ES-I3 (cell line): Measurements from ENCODE around the gene SPDL1.
"Not testable (repeated sequence)": the region's sequence is repeated elsewhere in the genome, so short reads cannot be mapped to it uniquely, and the experiment has no call there.

Experiments
- H3K36me3 ChIP-seq: 2 replicates; pipeline ENCODE4 v1.6.1; 2013; ENCODE audit warnings: mild to moderate bottlenecking, low read length, control low read depth, moderate library complexity; ENCODE audit not compliant: insufficient read depth
- H3K4me1 ChIP-seq: 2 replicates; pipeline ENCODE4 v1.6.1; 2013; ENCODE audit warnings: mild to moderate bottlenecking, control low read depth, low read length; ENCODE audit not compliant: insufficient read depth
- H3K9ac ChIP-seq: 2 replicates; pipeline ENCODE4 v1.6.1; 2013; ENCODE audit warnings: low read depth, mild to moderate bottlenecking, low read length, moderate library complexity
- H3K9me3 ChIP-seq: 2 replicates; pipeline ENCODE4 v1.6.1; 2013; ENCODE audit warnings: mild to moderate bottlenecking, low read length, moderate library complexity; ENCODE audit not compliant: control insufficient read depth, insufficient read depth

SPDL1 gene

GRCh38 chr5:169590602-169591001 is 7.0 kb downstream of the SPDL1 start:
- H3K9me3 ChIP-seq: no peaks in the 10 kb centered on the region
- peaks cover 43% of the 10 kb centered on the region for H3K36me3 ChIP-seq
- H3K9ac ChIP-seq: no peak overlapping the region
- no peaks in the 10 kb centered on the region for H3K4me1 ChIP-seq

GRCh38 chr5:169591636-169592035 is 8.1 kb downstream of the SPDL1 start:
- H3K9ac ChIP-seq: no peak overlapping the region
- no peaks in the 10 kb centered on the region for H3K9me3 ChIP-seq
- H3K36me3 ChIP-seq: peaks cover 48% of the 10 kb centered on the region
- no peaks in the 10 kb centered on the region for H3K4me1 ChIP-seq

GRCh38 chr5:169592937-169593650 is 9.5 kb downstream of the SPDL1 start:
- Histone ChIP-seq H3K4me1 (no peaks in the 10 kb centered on the region), H3K9me3 (no peaks in the 10 kb centered on the region), H3K36me3 (peaks cover 48% of the 10 kb centered on the region), H3K9ac (no peak overlapping the region)

DNA sequence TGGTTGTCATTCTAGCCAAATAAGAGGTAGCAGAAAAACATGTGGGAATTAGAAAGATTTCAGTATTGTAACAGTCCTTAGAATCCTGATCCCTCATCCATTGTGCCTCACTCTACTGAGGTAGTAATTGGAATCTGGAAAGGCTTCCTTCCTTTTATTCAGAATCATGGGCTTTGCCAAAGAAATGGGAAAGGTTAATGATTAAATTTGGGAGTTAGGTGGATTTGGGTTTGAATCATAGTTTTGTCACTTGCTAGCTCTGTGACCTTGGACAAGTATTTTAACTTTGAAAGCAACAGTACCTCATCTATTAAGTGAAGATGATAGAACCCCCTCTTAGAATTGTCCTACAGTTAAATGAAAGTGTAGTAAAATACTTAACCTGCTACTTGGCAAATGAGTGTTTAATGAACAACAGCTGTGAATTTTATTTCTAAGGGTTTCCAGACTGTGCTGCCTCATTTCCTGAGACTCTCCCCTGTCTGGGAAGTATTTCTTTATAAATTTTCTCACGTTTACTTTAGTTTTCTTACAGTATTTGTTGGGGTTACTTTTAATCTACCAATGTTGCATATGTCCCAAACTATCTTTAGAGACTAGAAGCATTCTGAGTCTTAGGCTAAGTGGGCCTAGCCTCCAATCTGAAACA is 11.7 kb downstream of the SPDL1 start:
- Histone ChIP-seq H3K36me3 (peaks cover 41% of the 10 kb centered on the region), H3K9ac (no peak overlapping the region), H3K4me1 (no peaks in the 10 kb centered on the region), H3K9me3 (no peaks in the 10 kb centered on the region)

DNA sequence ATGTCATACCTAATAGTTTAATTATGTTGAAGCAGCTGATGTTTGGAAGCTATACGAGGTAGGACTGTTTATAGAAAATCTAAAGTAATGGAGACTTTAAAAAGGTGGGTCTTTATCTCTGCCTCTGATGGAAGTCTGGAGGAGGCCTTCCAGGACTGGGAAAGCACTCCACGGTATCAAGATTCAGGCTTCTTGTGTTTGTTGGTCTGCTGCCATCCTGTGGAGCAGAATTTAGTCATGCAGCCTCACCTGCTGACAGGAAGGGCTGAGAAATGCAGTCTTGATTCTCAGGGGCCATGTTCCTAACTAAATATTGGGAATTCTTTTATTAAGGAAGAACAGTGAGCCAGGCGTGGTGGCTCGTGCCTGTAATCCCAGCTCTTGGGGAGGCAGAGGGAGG is 15.9 kb downstream of the SPDL1 start:
- Histone ChIP-seq H3K9ac (no peak overlapping the region), H3K9me3 (no peaks in the 10 kb centered on the region), H3K36me3 (peaks cover 29% of the 10 kb centered on the region), H3K4me1 (no peaks in the 10 kb centered on the region)

DNA sequence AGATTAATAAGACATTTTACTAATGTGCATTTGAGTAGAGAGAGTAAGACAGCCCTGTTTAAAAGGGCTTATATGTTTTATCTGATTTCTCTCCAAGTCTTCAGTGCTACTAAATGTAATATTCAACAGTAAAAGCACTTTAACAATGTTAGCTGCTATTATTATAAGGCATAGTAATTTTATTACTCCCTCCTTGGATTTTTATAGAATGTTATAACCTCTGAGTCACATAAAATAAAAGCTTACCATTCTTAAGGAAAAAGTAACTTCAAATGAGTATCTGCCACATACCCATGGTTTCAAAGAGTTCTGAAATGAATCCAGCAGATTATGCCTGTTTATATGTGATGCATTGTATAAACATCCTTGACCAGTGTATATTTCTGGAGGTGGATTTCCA is 19.0 kb downstream of the SPDL1 start:
- H3K36me3 ChIP-seq: peaks cover 20% of the 10 kb centered on the region
- no peak overlapping the region for H3K9ac ChIP-seq
- no peaks in the 10 kb centered on the region for H3K4me1 ChIP-seq
- H3K9me3 ChIP-seq: no peaks in the 10 kb centered on the region

DNA sequence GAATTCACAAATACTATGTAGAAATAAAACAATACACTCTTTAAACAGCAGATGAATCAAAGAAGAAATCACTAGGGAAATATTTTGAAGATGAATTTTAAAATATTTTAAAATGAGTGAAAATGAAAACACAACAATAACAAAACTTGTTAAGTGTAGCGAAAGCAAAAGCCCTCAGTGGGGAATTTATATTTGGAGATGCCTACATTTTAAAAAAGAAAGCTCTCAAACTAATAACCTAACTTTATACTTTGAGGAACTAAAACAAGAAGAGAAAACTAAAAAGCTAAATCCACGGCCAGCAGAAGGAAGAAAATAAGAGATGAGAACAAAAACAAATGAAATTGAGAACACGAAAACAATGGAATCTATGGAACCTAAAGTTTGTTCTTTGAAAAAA is 22.7 kb downstream of the SPDL1 start:
- H3K36me3 ChIP-seq: peaks cover 14% of the 10 kb centered on the region
- no peak overlapping the region for H3K9ac ChIP-seq
- H3K4me1 ChIP-seq: no peaks in the 10 kb centered on the region
- H3K9me3 ChIP-seq: no peaks in the 10 kb centered on the region

DNA sequence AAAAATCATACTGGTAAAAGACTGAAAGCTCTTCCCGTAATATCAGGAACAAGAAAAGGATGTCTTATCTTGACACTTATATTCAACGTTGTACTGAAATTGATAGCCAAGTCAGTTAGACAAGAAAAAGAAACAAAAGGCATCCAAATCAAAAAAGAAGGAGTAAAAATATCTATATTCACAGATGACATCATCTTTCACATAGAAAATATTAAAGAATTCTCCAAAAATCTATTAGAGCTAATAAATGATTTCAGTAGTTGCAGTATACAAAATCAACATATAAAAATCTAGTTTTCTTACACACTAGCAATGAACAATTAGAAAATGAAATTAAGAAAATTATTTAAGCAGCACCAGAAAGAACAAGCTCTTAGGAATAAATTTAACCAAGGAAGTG is 24.3 kb downstream of the SPDL1 start:
- Histone ChIP-seq H3K4me1 (no peaks in the 10 kb centered on the region), H3K9me3 (no peaks in the 10 kb centered on the region; the same call in 1 of the 2 replicates), H3K9ac (no peak overlapping the region), H3K36me3 (peaks cover 4% of the 10 kb centered on the region)

GRCh38 chr5:169609716-169610115 is 26.1 kb downstream of the SPDL1 start:
- Histone ChIP-seq H3K9ac (no peak overlapping the region), H3K36me3 (peaks cover 3% of the 10 kb centered on the region; the same call in 1 of the 2 replicates), H3K9me3 (no peaks in the 10 kb centered on the region; the same call in 1 of the 2 replicates), H3K4me1 (no peaks in the 10 kb centered on the region)

DNA sequence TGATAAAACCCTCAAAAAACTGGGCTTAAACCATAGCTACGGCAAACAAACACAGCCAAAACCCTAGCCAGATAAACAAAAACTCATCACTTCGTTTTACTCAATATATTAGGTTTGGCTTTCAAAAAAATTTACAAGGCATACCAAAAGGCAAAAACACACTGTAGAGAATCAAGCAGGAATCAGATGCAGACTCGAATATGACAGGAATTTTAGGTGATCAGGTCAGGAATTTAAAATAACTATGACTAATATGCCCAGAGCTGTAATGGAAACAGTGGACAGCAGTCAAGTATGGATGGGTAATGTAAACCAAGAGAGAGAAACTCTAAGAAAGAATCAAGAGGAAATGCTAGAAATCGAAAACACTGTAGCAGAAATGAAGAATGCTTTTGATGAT is 27.0 kb downstream of the SPDL1 start:
- peaks cover 3% of the 10 kb centered on the region; the same call in 1 of the 2 replicates for H3K36me3 ChIP-seq
- H3K9ac ChIP-seq: no peak overlapping the region
- H3K9me3 ChIP-seq: no peaks in the 10 kb centered on the region; the same call in 1 of the 2 replicates

GRCh38 chr5:169615561-169615960 is 32.0 kb downstream of the SPDL1 start:
- H3K4me1 ChIP-seq: no peaks in the 10 kb centered on the region
- no peak overlapping the region for H3K9ac ChIP-seq
- H3K9me3 ChIP-seq: peaks cover 3% of the 10 kb centered on the region; the same call in 1 of the 2 replicates
- H3K36me3 ChIP-seq: no peaks in the 10 kb centered on the region

More for the DNA sequence above, 27.0 kb downstream of the SPDL1 start:
- H3K4me1 ChIP-seq: no peaks in the 10 kb centered on the region

GRCh38 chr5:169624307-169624706 is 40.7 kb downstream of the SPDL1 start:
- not testable (repeated sequence) for H3K4me1 ChIP-seq, H3K36me3 ChIP-seq

GRCh38 chr5:169626779-169627178 is 43.2 kb downstream of the SPDL1 start:
- Histone ChIP-seq H3K9me3 (no peaks in the 10 kb centered on the region), H3K36me3 (no peaks in the 10 kb centered on the region), H3K9ac (no peak overlapping the region), H3K4me1 (no peaks in the 10 kb centered on the region)

More at GRCh38 chr5:169624307-169624706, 40.7 kb downstream of the SPDL1 start:
- not testable (repeated sequence) for H3K9ac ChIP-seq, H3K9me3 ChIP-seq

GRCh38 chr5:169627551-169627950 is 44.0 kb downstream of the SPDL1 start:
- H3K9me3 ChIP-seq: no peaks in the 10 kb centered on the region
- no peak overlapping the region for H3K9ac ChIP-seq
- H3K36me3 ChIP-seq: no peaks in the 10 kb centered on the region
- no peaks in the 10 kb centered on the region for H3K4me1 ChIP-seq

GRCh38 chr5:169628892-169629291 is 45.3 kb downstream of the SPDL1 start:
- Histone ChIP-seq H3K9me3 (no peaks in the 10 kb centered on the region), H3K36me3 (no peaks in the 10 kb centered on the region), H3K9ac (no peak overlapping the region), H3K4me1 (no peaks in the 10 kb centered on the region)
